HG03558 (cell line): ENCODE data around the gene PRG3.

ENCODE experiments used
- ATAC-seq: cut with Tn5 transposase; IDR thresholded peaks from one replicate; pipeline ENCODE4 v1.9.1; 2021; ENCODE audit warnings: moderate number of reproducible peaks; ENCODE audit not compliant: unreplicated experiment; ENCODE audit errors: extremely low read depth

The PRG3 gene

GRCh38 chr11:57392066-57392762 is 11.3 kb upstream of the PRG3 start:
- no peak for ATAC-seq

DNA sequence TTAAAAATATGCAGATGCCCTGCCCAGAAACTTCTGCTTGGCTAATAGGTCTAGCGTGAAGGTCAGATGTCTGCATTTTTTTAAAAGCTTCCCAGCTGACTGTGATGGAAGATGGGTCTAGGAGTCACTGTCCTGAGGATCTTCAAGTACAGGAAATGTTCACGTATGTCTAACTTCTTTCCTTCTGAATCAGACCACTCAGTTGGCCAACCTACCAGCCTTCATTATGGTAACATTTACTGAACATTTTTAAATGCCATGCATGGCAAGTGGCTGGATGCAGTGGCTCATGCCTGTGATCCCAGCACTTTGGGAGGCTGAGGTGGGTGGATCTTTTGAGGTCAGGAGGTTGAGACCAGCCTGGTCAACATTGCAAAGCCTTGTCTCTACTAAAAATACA is 10.6 kb upstream of the PRG3 start:
- no peak for ATAC-seq

GRCh38 chr11:57391111-57391510 is 10.2 kb upstream of the PRG3 start:
- ATAC-seq: no peak

DNA sequence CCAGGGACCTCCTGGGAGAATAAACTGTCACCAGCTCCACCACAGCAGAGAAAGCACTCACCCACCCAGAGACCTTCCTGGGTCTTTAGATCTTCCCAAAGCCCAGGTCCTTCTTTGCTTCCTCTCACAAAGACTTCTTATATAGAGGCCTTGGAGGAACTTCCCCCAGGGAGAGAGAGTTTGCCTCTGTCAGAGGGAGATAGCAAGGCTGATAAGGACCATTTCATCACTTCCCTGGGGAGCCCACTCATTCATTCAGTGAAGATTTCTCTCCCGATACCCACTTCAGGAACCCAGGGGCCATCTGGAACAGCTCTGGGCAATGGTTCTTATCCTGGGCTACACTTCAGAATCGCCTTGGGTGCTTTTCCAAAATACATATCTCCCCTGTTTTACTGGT is 9.6 kb upstream of the PRG3 start, which contains the start of gene PRG2:
PRG2 (minus strand) TSS at position 116 of the 400 bp plus-strand sequence. CDS start 706 bp downstream, outside the sequence.
- ATAC-seq: no peak

DNA sequence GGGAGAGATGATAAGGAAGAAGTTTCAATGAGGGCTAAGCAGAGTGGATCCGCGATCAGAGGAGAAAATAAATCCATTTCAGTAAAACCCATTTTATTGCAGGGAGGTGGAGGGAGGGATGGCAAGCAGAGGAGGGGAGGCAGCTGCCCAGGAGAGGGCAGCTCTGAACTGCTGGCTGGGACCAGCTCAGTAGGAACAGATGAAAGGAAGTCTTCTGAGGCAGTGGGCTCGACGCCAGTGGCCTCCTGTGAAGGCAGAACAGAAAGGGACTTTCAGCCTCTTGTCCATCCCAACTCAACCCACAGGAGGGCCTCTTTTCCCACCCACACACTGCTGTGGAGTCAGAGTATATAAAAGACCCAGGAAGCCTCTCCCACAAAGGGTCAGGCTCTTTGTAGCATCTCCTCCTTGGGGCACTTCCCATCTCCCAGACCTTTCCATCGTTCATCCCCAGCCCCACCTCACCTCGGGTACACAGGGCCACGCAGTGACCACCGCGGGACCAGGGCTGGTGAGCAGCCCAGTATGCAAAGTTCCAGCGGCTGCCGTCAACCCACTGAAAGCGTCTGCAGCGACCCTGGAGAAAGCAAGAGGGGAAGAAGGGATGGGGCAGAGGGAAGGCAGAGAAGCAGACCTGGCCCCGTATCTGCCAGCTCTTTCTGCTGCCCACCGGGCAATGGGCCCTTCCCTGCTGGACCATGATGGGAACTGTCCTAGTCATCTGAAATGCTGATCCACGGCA is 6.5 kb upstream of the PRG3 start:
- no peak for ATAC-seq

- ATAC-seq: no peak
Measured at GRCh38 chr11:57386178-57386940, 5.4 kb upstream of the PRG3 start.

- ATAC-seq: no peak
Measured at GRCh38 chr11:57379732-57380131, 1.2 kb downstream of the PRG3 start.

GRCh38 chr11:57378186-57378585 is 2.8 kb downstream of the PRG3 start:
- ATAC-seq: no peak

DNA sequence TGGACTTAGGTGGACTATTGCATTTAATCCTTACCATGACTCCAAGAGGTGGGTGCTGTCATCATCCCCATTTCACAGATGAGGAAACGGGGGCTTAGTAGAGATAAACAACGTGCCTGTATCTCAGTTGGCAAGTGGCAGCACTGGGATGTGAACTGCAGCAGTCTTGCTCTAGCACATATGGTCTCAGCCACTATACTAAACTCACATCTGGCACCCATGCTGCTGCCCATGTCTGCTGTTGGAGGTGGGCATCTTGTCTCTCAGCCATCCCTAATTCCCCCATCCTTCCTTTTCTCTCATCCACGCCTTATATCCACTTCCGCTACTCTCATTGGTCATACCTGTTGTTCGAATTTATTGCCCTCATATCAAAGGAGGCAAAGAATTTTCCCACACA is 3.8 kb downstream of the PRG3 start:
- ATAC-seq: no peak

DNA sequence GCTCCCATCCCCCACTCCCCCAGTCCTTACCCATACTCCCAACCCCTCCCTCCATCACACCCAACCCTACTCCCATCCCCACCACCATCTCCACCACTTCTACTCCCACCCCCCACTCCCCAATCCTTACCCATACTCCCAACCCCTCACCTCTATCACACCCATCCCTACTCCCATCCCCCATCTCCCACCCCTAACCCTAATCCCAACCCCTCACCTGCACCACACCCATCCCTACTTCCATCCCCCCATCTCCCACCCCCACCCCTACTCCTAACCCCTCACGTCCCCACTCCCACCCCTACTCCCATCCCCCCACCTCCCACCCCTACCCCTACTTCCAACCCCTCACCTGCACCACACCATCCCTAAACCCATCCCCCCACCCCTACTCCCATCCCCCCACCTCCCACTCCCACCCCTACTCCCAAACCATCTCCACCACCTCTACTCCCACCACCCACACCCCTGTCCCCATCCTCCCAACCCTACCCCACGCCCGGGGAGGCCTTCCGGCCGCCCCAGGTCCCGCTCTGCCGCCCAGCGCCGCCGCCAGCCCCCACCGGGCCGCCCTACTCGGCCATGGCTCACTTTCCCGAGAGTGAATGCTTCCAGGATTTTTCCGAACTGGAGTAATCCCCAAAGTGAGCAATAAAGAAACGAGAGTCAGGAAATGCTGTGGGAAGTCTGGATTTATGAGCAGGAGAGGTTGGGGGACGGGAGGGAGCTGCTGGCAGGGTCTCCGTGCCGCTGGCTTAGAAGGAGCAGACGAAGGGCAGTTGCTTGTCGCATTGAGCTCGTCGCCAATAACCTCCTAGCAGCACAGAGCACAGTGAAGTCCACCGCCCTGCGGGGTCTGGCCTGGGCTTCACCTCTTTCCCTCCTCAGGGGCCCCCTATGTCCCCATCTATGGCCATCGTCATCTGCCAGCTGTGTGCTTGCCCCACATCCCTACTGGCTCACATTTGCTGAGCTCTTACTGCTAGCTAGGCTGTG is 4.6 kb downstream of the PRG3 start:
- ATAC-seq: no peak

DNA sequence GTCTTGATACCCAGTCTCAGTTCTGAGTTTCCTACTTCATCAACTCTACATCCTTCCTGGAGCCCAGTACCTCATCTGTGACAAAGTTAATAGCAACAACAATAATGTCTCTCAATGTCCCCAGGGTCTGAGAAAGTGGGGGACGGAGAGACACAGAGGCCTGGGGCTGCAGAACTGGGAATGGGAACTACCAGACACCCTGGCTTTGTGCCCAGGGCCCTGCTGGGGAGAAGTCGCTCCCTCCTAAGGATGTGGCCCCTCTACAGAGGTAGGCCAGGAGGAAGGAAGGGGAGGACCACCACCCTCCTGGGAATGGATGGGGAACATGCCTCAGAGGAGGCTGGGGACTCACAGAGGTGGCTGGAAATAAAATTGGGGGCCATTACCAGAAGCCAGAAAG is 5.5 kb downstream of the PRG3 start:
- no peak for ATAC-seq

- ATAC-seq: no peak
Measured at GRCh38 chr11:57374966-57375365, 6.0 kb downstream of the PRG3 start.

DNA sequence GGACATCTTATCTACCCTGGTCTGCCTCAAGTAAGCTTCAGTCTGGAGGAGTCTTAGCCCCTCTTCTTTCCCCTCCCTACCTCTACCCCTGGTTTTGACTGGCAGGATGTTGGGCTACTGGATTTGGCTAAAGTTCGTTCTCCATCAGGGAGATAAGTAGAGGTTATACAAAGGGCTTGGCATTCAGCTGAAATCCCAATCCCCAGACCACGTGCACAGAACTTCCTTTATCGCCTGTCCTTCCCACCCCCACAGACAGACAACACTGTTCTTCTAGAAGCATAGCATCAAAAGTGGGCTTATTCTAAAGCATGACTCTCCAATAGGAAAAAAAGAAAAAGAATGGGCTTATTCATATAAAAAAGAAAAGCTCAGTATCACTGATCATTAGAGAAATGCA is 7.8 kb downstream of the PRG3 start:
- no peak for ATAC-seq

DNA sequence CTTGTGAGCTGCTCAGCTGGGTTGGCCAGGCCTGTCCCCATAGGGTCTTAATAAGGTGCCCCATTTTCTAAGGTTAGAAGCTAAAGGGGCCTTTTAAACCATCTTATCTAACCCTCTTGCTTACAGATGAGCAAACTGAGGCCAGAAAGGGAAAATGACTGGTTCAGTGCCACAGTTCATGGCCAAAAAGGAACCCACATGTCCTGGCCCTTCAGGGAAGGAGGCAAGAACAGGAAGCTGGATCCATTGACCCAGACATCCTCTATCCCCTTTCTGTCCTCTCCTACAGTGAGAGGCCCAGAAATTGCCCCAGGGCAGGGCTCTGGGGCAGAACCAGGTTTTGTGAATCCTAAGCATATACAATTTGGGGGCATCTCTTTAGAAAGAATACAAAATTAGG is 10.0 kb downstream of the PRG3 start:
- ATAC-seq: no peak

DNA sequence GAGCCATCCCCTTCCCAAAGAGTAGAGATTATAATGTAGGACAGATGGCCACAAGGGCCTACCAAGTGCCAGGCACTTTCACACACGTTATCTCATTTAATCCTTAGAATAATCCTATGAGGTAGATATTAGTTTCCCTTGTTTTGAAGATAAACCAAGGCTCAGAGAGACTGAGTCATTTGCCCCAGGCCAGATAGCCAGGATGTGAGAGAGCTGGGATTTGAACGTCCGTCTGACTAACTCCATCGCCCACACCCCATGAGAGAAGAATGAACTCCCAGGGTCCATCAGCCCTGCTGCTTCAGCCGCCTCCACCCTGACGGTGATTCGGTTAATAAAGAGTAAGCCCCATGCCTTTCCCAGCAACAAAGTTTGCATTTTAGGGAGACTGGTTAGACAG is 10.7 kb downstream of the PRG3 start:
- no peak for ATAC-seq

DNA sequence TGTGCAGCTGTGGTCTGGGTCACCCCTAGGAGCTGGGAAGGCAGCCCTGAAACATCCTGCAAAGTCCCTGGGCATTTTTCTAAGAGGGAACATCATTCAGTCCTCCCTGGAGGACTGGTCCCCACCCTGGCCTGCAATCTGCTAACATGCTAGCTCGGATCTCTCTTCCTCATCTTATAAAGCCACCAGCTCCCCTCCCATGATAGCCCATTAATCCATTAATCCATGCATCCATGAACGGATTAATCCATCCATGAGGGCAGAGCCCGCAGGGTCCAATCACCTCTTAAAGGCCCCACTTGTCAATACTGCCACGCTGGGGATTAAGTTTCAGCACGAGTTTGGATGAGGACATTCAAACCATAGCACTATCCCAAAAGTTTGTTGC is 12.1 kb downstream of the PRG3 start:
- ATAC-seq: no peak

DNA sequence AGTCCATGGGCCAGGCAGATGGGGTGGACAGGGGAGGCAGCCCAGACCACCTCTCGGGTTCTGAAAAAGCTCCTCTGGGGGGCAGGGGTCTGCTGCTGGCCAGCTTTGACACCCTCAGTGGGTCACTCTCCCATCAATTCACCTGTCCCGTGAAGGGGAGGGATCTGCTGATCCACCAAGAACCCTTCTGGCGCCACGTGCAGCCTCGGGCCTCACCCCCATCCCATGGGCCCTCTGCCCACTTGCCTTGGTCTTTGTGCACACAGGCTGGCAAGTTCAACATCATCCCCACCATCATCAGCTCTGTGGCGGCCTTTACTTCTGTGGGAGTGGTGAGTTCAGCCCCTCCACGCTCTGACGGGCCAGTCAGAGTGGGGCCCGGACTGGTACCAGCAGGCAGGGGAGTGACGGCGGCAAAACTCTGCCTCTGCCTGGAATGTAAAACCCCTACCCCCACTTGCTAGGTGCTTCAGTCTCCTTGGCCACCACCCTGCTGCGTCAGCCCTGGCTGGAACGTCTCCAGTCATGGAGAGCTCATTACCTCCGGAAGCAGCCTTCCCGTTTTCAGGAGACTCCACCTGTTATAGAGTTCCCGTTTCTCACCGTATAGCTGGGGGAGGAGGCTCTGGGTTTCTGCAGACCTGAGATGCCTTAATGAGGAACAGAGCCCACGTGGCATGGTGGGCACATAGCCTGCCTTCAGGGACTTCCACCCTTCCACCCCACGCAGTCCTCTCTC is 12.7 kb downstream of the PRG3 start:
- no peak for ATAC-seq

- no peak for ATAC-seq
Measured at GRCh38 chr11:57364851-57365660, 15.9 kb downstream of the PRG3 start.
